Stimulated activated memory B cell treated with anti-CD40 and anti-IgM and Interleukin-4, amounts not matched to agents 10 μg/mL and 1 μg/mL and 100 μg/mL, for 72 hours (primary cell): ENCODE measurements around the gene TNXB.
"Not testable (repeated sequence)": the region's sequence is repeated elsewhere in the genome, so short reads cannot be mapped to it uniquely, and the experiment has no call there.

Source experiments
- ATAC-seq: fragments of 150-1000 bp; cut with Tn5 transposase; 2 replicates; pipeline ENCODE4 v1.10.0; 2021
- H3K27ac Mint-ChIP-seq: one replicate; pipeline ENCODE4 v1.8.0; 2022; ENCODE audit warnings: mild to moderate bottlenecking, mixed read lengths
- H3K27me3 Mint-ChIP-seq: one replicate; pipeline ENCODE4 v1.8.0; 2022; ENCODE audit warnings: mixed read lengths
- H3K36me3 Mint-ChIP-seq: one replicate; pipeline ENCODE4 v1.8.0; 2022; ENCODE audit warnings: mixed read lengths
- H3K4me1 Mint-ChIP-seq: one replicate; pipeline ENCODE4 v1.8.0; 2022; ENCODE audit warnings: mixed read lengths
- H3K4me3 Mint-ChIP-seq: one replicate; pipeline ENCODE4 v1.8.0; 2022; ENCODE audit warnings: mild to moderate bottlenecking, moderate library complexity, mixed read lengths
- H3K9me3 Mint-ChIP-seq: one replicate; pipeline ENCODE4 v1.8.0; 2022; ENCODE audit warnings: mixed read lengths

The TNXB gene

DNA sequence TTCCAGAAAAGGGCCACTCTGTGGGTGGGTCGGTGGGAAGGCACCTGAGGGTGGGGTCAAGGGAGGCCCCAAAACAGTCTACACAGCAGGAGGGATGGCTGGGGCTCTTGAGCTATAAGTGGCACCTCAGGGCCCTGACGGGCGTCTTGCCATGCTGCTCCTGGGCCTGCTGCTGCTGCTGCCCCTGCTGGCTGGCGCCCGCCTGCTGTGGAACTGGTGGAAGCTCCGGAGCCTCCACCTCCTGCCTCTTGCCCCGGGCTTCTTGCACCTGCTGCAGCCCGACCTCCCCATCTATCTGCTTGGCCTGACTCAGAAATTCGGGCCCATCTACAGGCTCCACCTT, 103.6 kb downstream of the TNXB start:
- not testable (repeated sequence) for H3K27ac Mint-ChIP-seq, H3K36me3 Mint-ChIP-seq, H3K27me3 Mint-ChIP-seq, H3K4me1 Mint-ChIP-seq, H3K4me3 Mint-ChIP-seq, H3K9me3 Mint-ChIP-seq, ATAC-seq

DNA sequence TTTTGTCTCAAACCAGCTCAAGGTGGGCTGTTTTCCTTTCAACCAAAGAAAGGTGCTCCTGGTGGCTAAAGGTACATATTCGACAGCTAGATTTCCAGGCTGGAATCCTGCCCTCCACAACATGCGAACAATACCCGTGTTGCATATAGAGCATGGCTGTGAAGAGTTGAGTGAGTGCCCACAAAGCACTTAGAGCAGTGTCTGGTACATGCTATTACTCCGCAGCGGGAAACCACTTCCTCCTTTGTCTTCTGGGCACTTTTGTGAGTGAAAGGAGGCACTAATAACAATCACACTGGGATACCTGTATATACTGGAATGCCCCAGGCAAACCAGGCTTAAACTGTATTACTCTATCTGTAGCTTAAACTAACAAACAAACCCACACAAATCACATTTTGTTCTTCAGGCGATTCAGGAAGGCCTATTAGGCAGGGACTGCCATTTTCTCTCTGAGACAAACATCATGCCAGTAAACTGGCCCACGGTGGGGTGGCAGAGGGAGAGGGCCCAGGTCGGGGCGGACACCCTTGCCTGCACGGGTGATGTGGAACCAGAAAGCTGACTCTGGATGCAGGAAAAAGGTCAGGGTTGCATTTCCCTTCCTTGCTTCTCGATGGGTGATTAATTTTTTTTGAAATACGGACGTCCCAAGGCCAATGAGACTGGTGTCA, 104.1 kb downstream of the TNXB start:
- ATAC-seq: peak; percentile 73
- not testable (repeated sequence) for H3K36me3 Mint-ChIP-seq, H3K4me3 Mint-ChIP-seq, H3K27ac Mint-ChIP-seq, H3K27me3 Mint-ChIP-seq, H3K9me3 Mint-ChIP-seq, H3K4me1 Mint-ChIP-seq

DNA sequence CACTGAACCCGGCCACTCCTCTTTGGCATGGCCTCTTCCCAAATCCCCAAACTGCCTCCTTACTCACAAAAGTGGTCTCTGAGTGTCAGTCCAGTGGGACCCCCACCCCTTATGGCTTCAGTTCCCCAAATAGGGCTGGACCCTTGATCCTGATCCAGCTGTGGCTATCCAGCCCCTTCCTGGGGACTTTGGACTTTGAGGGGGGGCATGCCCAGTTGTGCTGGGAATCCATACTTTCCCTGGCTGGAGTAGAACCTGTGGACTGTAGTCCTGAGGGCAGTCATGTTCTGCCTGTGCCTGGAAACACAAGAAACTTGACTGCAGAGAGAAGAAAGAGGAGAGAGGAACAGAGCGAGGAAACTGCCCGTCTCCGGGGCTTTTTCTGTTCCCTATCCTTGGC, 104.7 kb downstream of the TNXB start:
- H3K4me3 Mint-ChIP-seq, H3K36me3 Mint-ChIP-seq, H3K27ac Mint-ChIP-seq, H3K9me3 Mint-ChIP-seq, H3K27me3 Mint-ChIP-seq, ATAC-seq, H3K4me1 Mint-ChIP-seq: not testable (repeated sequence)

DNA sequence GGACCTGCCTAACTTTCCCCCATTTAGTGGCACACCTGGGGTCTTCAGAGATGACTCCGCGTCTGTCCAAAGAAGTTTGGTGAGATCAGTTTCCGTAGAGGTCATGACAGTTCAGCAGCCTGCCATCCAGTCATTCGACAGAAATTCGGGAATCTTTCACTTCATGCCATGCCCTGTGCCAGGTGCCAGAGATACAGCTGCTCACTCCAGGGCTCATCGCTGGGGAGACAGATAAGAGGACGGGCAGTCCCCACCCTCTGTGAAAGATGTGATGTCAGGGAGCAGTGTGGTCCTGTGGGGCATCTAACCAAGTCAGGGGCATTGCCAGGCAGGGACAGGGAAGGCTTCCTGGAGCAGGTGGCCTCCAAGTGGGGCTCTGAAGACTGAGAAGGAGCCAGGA, 105.8 kb downstream of the TNXB start:
- not testable (repeated sequence) for H3K27ac Mint-ChIP-seq, H3K27me3 Mint-ChIP-seq, H3K4me1 Mint-ChIP-seq, H3K36me3 Mint-ChIP-seq, H3K4me3 Mint-ChIP-seq, H3K9me3 Mint-ChIP-seq, ATAC-seq

DNA sequence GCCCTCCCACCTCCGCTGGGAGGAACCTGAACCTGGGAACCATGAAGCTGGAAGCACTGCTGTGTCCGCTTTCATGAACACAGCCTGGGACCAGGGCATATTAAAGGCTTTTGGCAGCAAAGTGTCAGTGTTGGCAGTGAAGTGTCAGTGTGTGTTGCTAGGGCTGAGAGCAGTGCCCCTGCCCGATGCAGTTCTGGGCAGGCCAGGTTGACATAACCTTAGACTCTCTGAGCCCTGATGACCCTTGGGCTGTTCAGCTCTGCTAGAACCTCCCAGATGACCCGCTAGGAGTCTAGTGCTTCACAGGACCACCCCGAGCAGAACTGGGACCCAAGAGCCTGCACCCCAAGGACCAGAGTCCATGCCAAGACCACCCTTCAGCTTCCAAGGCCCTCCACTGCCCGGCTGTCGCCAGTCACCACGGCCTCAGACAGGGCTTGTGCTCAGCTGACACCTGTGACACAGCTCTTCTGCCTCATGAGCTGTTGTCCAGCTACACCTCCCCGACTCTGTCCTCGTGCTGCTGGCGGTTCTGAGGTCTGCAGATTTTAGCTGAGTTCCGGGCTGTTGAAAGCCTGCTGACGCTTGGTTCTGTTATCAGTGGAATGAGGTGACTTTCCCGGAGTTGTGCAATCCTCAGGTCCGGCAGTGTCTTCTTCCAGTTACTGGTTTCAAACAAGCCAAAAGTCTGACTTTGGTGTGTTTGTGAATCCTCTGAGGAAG, 106.4 kb downstream of the TNXB start:
- H3K27ac Mint-ChIP-seq, H3K9me3 Mint-ChIP-seq, H3K4me1 Mint-ChIP-seq, H3K4me3 Mint-ChIP-seq, H3K36me3 Mint-ChIP-seq, H3K27me3 Mint-ChIP-seq, ATAC-seq: not testable (repeated sequence)

DNA sequence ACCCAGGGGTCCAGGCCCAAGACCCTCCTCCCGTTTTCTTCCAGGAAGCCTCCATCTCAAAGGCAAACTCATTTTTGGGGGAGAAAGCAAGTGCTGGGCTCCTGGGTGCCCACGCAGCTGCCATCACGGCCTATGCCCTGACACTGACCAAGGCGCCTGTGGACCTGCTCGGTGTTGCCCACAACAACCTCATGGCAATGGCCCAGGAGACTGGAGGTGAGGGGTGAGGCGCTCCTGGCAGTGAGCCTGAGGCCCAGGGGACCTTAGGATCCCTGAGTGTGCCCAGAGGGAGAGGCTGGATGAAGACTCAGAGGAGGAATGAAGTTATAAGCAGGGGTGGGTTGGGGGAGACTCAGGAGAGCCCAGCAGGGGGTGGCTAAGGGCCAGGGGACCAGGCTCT, 112.8 kb downstream of the TNXB start:
- ATAC-seq, H3K9me3 Mint-ChIP-seq, H3K36me3 Mint-ChIP-seq, H3K4me3 Mint-ChIP-seq, H3K27me3 Mint-ChIP-seq, H3K4me1 Mint-ChIP-seq, H3K27ac Mint-ChIP-seq: not testable (repeated sequence)

DNA sequence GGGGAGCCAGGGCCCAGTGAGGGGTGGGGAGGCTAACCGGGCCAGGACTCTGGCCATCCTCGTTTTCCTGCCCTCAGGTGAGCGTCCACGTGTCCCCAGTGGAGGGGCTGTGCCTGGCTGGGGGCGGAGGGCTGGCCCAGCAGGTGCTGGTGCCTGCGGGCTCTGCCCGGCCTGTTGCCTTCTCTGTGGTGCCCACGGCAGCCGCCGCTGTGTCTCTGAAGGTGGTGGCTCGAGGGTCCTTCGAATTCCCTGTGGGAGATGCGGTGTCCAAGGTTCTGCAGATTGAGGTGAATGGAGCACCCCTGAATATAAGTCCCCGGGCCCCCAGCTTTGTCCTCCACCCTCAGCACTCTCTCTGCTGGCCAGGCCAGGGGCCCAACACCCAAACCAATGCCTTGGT, 114.7 kb downstream of the TNXB start:
- not testable (repeated sequence) for H3K27me3 Mint-ChIP-seq, H3K4me1 Mint-ChIP-seq, H3K9me3 Mint-ChIP-seq, H3K4me3 Mint-ChIP-seq, H3K27ac Mint-ChIP-seq, H3K36me3 Mint-ChIP-seq, ATAC-seq
